DND-41 (cell line): Measurements from ENCODE around the gene QSER1.
"Not testable (repeated sequence)": the region's sequence is repeated elsewhere in the genome, so short reads cannot be mapped to it uniquely, and the experiment has no call there.

Experiments used
- ATAC-seq: fragments of 200-7000 bp; cut with Tn5 transposase; 3 replicates; pipeline ENCODE4 v1.9.1; 2021; ENCODE audit warnings: low read depth; ENCODE audit not compliant: insufficient read depth
- DNase-seq: peaks from one replicate; pipeline ENCODE4 v3.0.0-alpha.2; 2020
- H2AFZ ChIP-seq: 2 replicates; pipeline ENCODE4 v1.6.0; 2012; ENCODE audit warnings: low read depth, low read length
- H3K27ac ChIP-seq: 2 replicates; pipeline ENCODE4 v1.5.1; 2012; ENCODE audit warnings: low read length, inconsistent platforms
- H3K27me3 ChIP-seq: fragments of 200-600 bp; sonication (generic); 2 replicates; pipeline ENCODE4 v1.6.0; 2012; ENCODE audit warnings: low read length, mild to moderate bottlenecking, inconsistent platforms; ENCODE audit not compliant: insufficient read depth, poor library complexity
- H3K36me3 ChIP-seq: 2 replicates; pipeline ENCODE4 v1.5.1; 2012; ENCODE audit warnings: low read length, inconsistent platforms; ENCODE audit not compliant: insufficient read depth
- H3K4me1 ChIP-seq: 2 replicates; pipeline ENCODE4 v1.5.1; 2012; ENCODE audit warnings: mild to moderate bottlenecking, low read length; ENCODE audit not compliant: insufficient read depth
- H3K4me2 ChIP-seq: 2 replicates; pipeline ENCODE4 v1.6.0; 2012; ENCODE audit warnings: mild to moderate bottlenecking, moderate library complexity, low read length, inconsistent platforms; ENCODE audit not compliant: insufficient read depth
- H3K4me3 ChIP-seq, 2 experiments: fragments of 200-600 bp in 1 of 2; shearing (Covaris generic) in 1 of 2; 2 replicates each; pipeline ENCODE4 v1.5.1; 2012 to 2016; ENCODE audit warnings: inconsistent platforms in 2 of 2, low read length in 2 of 2, mild to moderate bottlenecking in 2 of 2, low read depth in 1 of 2, moderate library complexity in 1 of 2
- H3K79me2 ChIP-seq: 2 replicates; pipeline ENCODE4 v1.6.0; 2012; ENCODE audit warnings: low read length, inconsistent platforms; ENCODE audit not compliant: insufficient read depth
- H3K9ac ChIP-seq: 2 replicates; pipeline ENCODE4 v1.6.0; 2012; ENCODE audit warnings: low read depth, mild to moderate bottlenecking, inconsistent platforms, low read length, moderate library complexity
- H3K9me3 ChIP-seq: 2 replicates; pipeline ENCODE4 v1.5.1; 2012; ENCODE audit warnings: low read length, moderate library complexity, mild to moderate bottlenecking, inconsistent platforms; ENCODE audit not compliant: insufficient read depth, severe bottlenecking
- H4K20me1 ChIP-seq: 2 replicates; pipeline ENCODE4 v1.6.0; 2012; ENCODE audit warnings: low read length; ENCODE audit not compliant: insufficient read depth
- CTCF ChIP-seq: IDR thresholded peaks from 2 replicates; pipeline ENCODE4 v1.5.1; 2012; ENCODE audit warnings: borderline replicate concordance, low read length, moderate library complexity, mild to moderate bottlenecking; ENCODE audit not compliant: poor library complexity, severe bottlenecking; ENCODE audit errors: extremely low read depth
- EZH2 ChIP-seq: IDR thresholded peaks from 3 replicates; pipeline ENCODE4 v1.6.1; 2012; ENCODE audit warnings: borderline replicate concordance, low read depth, mild to moderate bottlenecking, moderate library complexity, low read length, inconsistent platforms; ENCODE audit not compliant: severe bottlenecking

Gene QSER1

GRCh38 chr11:32932196-32932595, 39.6 kb downstream of the QSER1 start:
- no peaks in the 10 kb centered on the region for H3K27me3 ChIP-seq
- no peak overlapping the region for H3K9ac ChIP-seq
- H3K9me3 ChIP-seq, result no peaks in the 10 kb centered on the region
- H3K79me2 ChIP-seq, result peaks cover 14% of the 10 kb centered on the region
- H3K27ac ChIP-seq, result no peak overlapping the region
- no peak overlapping the region for H2AFZ ChIP-seq
- no peaks in the 10 kb centered on the region for H4K20me1 ChIP-seq
- no peak for TF ChIP-seq CTCF
- no peak for TF ChIP-seq EZH2
- no peak for ATAC-seq
- peaks cover 79% of the 10 kb centered on the region for H3K36me3 ChIP-seq
- no peak overlapping the region for H3K4me2 ChIP-seq
- no peaks in the 10 kb centered on the region for H3K4me1 ChIP-seq
- no peak for DNase-seq
- no peak overlapping the region for H3K4me3 ChIP-seq

GRCh38 chr11:32935462-32936029, 42.9 kb downstream of the QSER1 start:
- Histone ChIP-seq H3K9ac (no peak overlapping the region), H3K36me3 (peaks cover 93% of the 10 kb centered on the region), H4K20me1 (no peaks in the 10 kb centered on the region), H2AFZ (no peak overlapping the region), H3K27ac (no peak overlapping the region), H3K4me2 (no peak overlapping the region), H3K79me2 (peaks cover 17% of the 10 kb centered on the region; the same call in 1 of the 2 replicates), H3K9me3 (peaks cover 2% of the 10 kb centered on the region), H3K4me3 (no peak overlapping the region), H3K4me1 (no peaks in the 10 kb centered on the region), H3K27me3 (no peaks in the 10 kb centered on the region)
- no peak for TF ChIP-seq CTCF
- no peak for TF ChIP-seq EZH2
- ATAC-seq (no peak), DNase-seq (no peak)

GRCh38 chr11:32936178-32936577, 43.6 kb downstream of the QSER1 start:
- not testable (repeated sequence) for H2AFZ ChIP-seq, H3K27me3 ChIP-seq, H3K9ac ChIP-seq, H3K27ac ChIP-seq, H4K20me1 ChIP-seq, H3K4me2 ChIP-seq, H3K4me1 ChIP-seq, H3K4me3 ChIP-seq, H3K9me3 ChIP-seq, DNase-seq, ATAC-seq
- Histone ChIP-seq H3K79me2 (peaks cover 17% of the 10 kb centered on the region; the same call in 1 of the 2 replicates), H3K36me3 (peaks cover 92% of the 10 kb centered on the region)

GRCh38 chr11:32937283-32937682, 44.7 kb downstream of the QSER1 start:
- H3K9me3 ChIP-seq, H2AFZ ChIP-seq, ATAC-seq, H3K4me1 ChIP-seq, H4K20me1 ChIP-seq, DNase-seq, H3K4me2 ChIP-seq, H3K27me3 ChIP-seq, H3K27ac ChIP-seq, H3K4me3 ChIP-seq, H3K9ac ChIP-seq: not testable (repeated sequence)
- Histone ChIP-seq H3K36me3 (peaks cover 81% of the 10 kb centered on the region), H3K79me2 (peaks cover 17% of the 10 kb centered on the region; the same call in 1 of the 2 replicates)
